HCT116 (cell line): ENCODE measurements around the gene STK17A. TPM values are rescaled to one million over a fixed set of nuclear protein-coding genes. Genes with fewer than 3 reads are reported as not detected.
A peak's percentile ranks its signal among the peaks of the same experiment; 100 is the strongest.

Source experiments
- ATAC-seq: fragments of 200-7000 bp; cut with Tn5 transposase; 2 replicates; pipeline ENCODE4 v1.9.1; 2020; ENCODE audit warnings: mild to moderate bottlenecking, moderate library complexity
- BruUV-seq: library from RNA; stranded (reverse); fragments of 400-500 nt; replicated peaks from 2 replicates; lab custom pipeline; 2021; lab: Mats Ljungman, UMichigan
- CTCF ChIA-PET: fragments of 300-600 bp; sonication (Branson Sonifier 250); formaldehyde crosslinking; loops from one replicate; lab custom pipeline; 2021; ENCODE audit warnings: antibody characterized with exemption; lab: Charles Lee
- POLR2A ChIA-PET: fragments of 300-600, 350-600 bp; sonication (Branson Sonifier 250); formaldehyde crosslinking; loops from one replicate; lab custom pipeline; 2021; ENCODE audit warnings: antibody characterized with exemption; lab: Charles Lee
- RAD21 ChIA-PET, 2 experiments: fragments of 300-600 bp; sonication (Branson Sonifier 250); formaldehyde crosslinking; loops; one replicate each; lab custom pipeline; 2023; ENCODE audit warnings: low total read pairs in 2 of 2; ENCODE audit not compliant: uncharacterized antibody in 2 of 2, unreplicated experiment in 2 of 2, low non-redundant PET in 1 of 2; lab: Charles Lee
- DNase-seq: peaks from one replicate; pipeline ENCODE4 v3.0.0-alpha.2; 2010; ENCODE audit warnings: low read depth, low spot score
- H2AFZ ChIP-seq: fragments of 200-600 bp; shearing (Covaris generic), sonication (generic); 2 replicates; pipeline ENCODE4 v1.6.1; 2017; ENCODE audit warnings: low read depth, mixed run types, mixed read lengths, antibody characterized with exemption, low read length; ENCODE audit not compliant: poor library complexity, severe bottlenecking
- H3K27ac ChIP-seq: 2 replicates; pipeline ENCODE4 v1.5.1; 2012; ENCODE audit warnings: low read depth, low read length
- H3K27me3 ChIP-seq: fragments of 200-600 bp; sonication (generic); 2 replicates; pipeline ENCODE4 v1.6.1; 2016; ENCODE audit warnings: mixed run types, low read length, mixed read lengths; ENCODE audit not compliant: insufficient read depth
- H3K36me3 ChIP-seq, 2 experiments: fragments of 200-500 bp in 1 of 2; fragments of 200-600 bp in 1 of 2; sonication (Bioruptor generic) in 1 of 2; sonication (generic) in 1 of 2; 2 replicates each; pipeline versions ENCODE4 v1.5.1 to v1.6.1; 2014 to 2016; ENCODE audit warnings: low read length in 2 of 2, inconsistent platforms in 1 of 2, mixed read lengths in 1 of 2, mixed run types in 1 of 2; ENCODE audit not compliant: insufficient read depth in 2 of 2, control insufficient read depth in 1 of 2
- H3K4me1 ChIP-seq, 2 experiments: fragments of 200-600 bp in 1 of 2; sonication (generic) in 1 of 2; 2 replicates each; pipeline versions ENCODE4 v1.5.1 to v1.6.1; 2012 to 2017; ENCODE audit warnings: low read length in 2 of 2, inconsistent platforms in 1 of 2, mild to moderate bottlenecking in 1 of 2, mixed read lengths in 1 of 2, mixed run types in 1 of 2, moderate library complexity in 1 of 2; ENCODE audit not compliant: insufficient read depth in 2 of 2, control insufficient read depth in 1 of 2
- H3K4me2 ChIP-seq: fragments of 200-600 bp; sonication (generic); 2 replicates; pipeline ENCODE4 v1.6.1; 2017; ENCODE audit warnings: mixed run types, low read length, mixed read lengths
- H3K4me3 ChIP-seq, 2 experiments: fragments of 200-600 bp in 1 of 2; sonication (generic) in 1 of 2; replicated peaks in 1 of 2; 2 replicates each; pipeline ENCODE4 v1.5.1; 2011 to 2016; ENCODE audit warnings: low read length in 2 of 2, control low read depth in 1 of 2, low read depth in 1 of 2, mild to moderate bottlenecking in 1 of 2, mixed read lengths in 1 of 2, mixed run types in 1 of 2
- H3K79me2 ChIP-seq: fragments of 200-600 bp; sonication (generic); 2 replicates; pipeline ENCODE4 v1.6.1; 2017; ENCODE audit warnings: mild to moderate bottlenecking, mixed run types, low read length, moderate library complexity, mixed read lengths; ENCODE audit not compliant: insufficient read depth
- H3K9ac ChIP-seq: fragments of 200-600 bp; sonication (generic); 2 replicates; pipeline ENCODE4 v1.6.1; 2016; ENCODE audit warnings: low read length, mixed read lengths
- H3K9me2 ChIP-seq: fragments of 200-600 bp; sonication (generic), shearing (Covaris generic); 2 replicates; pipeline ENCODE4 v1.6.1; 2017; ENCODE audit warnings: mixed run types, mild to moderate bottlenecking, moderate library complexity; ENCODE audit not compliant: insufficient read depth
- H3K9me3 ChIP-seq, 2 experiments: fragments of 200-500 bp in 1 of 2; fragments of 200-600 bp in 1 of 2; sonication (Bioruptor generic) in 1 of 2; sonication (generic) in 1 of 2; 2 replicates each; pipeline ENCODE4 v1.6.1; 2014 to 2017; ENCODE audit warnings: low read length in 2 of 2, mixed read lengths in 2 of 2, inconsistent platforms in 1 of 2, low read depth in 1 of 2, mild to moderate bottlenecking in 1 of 2, mixed run types in 1 of 2, moderate library complexity in 1 of 2; ENCODE audit not compliant: control insufficient read depth in 1 of 2, insufficient read depth in 1 of 2
- H4K20me1 ChIP-seq: fragments of 200-600 bp; sonication (generic), shearing (Covaris generic); 2 replicates; pipeline ENCODE4 v1.6.1; 2017; ENCODE audit warnings: mixed run types, mild to moderate bottlenecking, moderate library complexity; ENCODE audit not compliant: insufficient read depth
- ATF3 ChIP-seq: IDR thresholded peaks from 2 replicates; pipeline ENCODE4 v1.6.1; 2012
- CEBPB ChIP-seq: IDR thresholded peaks from 2 replicates; pipeline ENCODE4 v1.6.1; 2012; ENCODE audit warnings: low read depth
- CTCF ChIP-seq, 3 experiments: fragments of 200-600 bp in 1 of 3; sonication (generic) in 1 of 3; IDR thresholded peaks in 2 of 3; conservative IDR thresholded peaks in 1 of 3; 2 replicates each; pipeline ENCODE4 v1.5.1; 2012 to 2017; ENCODE audit warnings: low read depth in 2 of 3, low read length in 2 of 3, antibody characterized with exemption in 1 of 3, borderline replicate concordance in 1 of 3, control low read depth in 1 of 3, mild to moderate bottlenecking in 1 of 3, mixed read lengths in 1 of 3, mixed run types in 1 of 3, moderate library complexity in 1 of 3; ENCODE audit not compliant: insufficient read depth in 1 of 3
- ELF1 ChIP-seq: IDR thresholded peaks from 2 replicates; pipeline ENCODE4 v1.6.1; 2012; ENCODE audit warnings: low read depth, borderline replicate concordance
- EZH2phosphoT487 ChIP-seq: fragments of 200-600 bp; IDR thresholded peaks from 2 replicates; pipeline ENCODE4 v1.6.1; 2018; ENCODE audit warnings: antibody characterized with exemption, borderline replicate concordance
- FOSL1 ChIP-seq: IDR thresholded peaks from 2 replicates; pipeline ENCODE4 v1.6.1; 2012; ENCODE audit warnings: low read depth
- JUND ChIP-seq: IDR thresholded peaks from 2 replicates; pipeline ENCODE4 v1.6.1; 2012
- MAX ChIP-seq: IDR thresholded peaks from 2 replicates; pipeline ENCODE4 v1.6.1; 2012
- POLR2A ChIP-seq: IDR thresholded peaks from 2 replicates; pipeline ENCODE4 v1.7.0; 2011; ENCODE audit warnings: borderline replicate concordance; ENCODE audit not compliant: insufficient read depth, insufficient read length; ENCODE audit errors: extremely low read depth
- POLR2AphosphoS5 ChIP-seq: IDR thresholded peaks from 2 replicates; pipeline ENCODE4 v1.6.1; 2011; ENCODE audit warnings: mild to moderate bottlenecking, low read depth, low read length, moderate library complexity
- RAD21 ChIP-seq: IDR thresholded peaks from 2 replicates; pipeline ENCODE4 v1.6.1; 2012; ENCODE audit warnings: low read depth, mild to moderate bottlenecking
- SP1 ChIP-seq: IDR thresholded peaks from 2 replicates; pipeline ENCODE4 v1.6.1; 2012; ENCODE audit warnings: low read depth
- SRF ChIP-seq: IDR thresholded peaks from 2 replicates; pipeline ENCODE4 v1.6.1; 2012; ENCODE audit warnings: low read depth
- ZBTB33 ChIP-seq: IDR thresholded peaks from 2 replicates; pipeline ENCODE4 v1.6.1; 2011; ENCODE audit warnings: mild to moderate bottlenecking, low read length, moderate library complexity; ENCODE audit not compliant: insufficient replicate concordance; ENCODE audit errors: extremely low read depth
- ZFX ChIP-seq: fragments of 450-650 bp; IDR thresholded peaks from 2 replicates; pipeline ENCODE4 v1.6.1; 2017
- intact Hi-C: fragments of 100-400 bp; cut with micrococcal nuclease; formaldehyde crosslinking; loops from 2 replicates; pipeline ENCODE4 v1.10.0; 2022
- total RNA-seq: library from RNA; stranded (reverse); gene quantifications from one replicate; pipeline ENCODE4 v1.2.1, GENCODE V29; 2021; ENCODE audit not compliant: unreplicated experiment

STK17A gene
- total RNA-seq, 1 experiment from 2014 or later, result 14.8 TPM

GRCh38 chr7:43624156-43624555 is 41.2 kb downstream of the STK17A start:
- no peak overlapping the region for H3K9ac ChIP-seq
- peaks cover 11 to 16% of the 10 kb centered on the region in 2 experiments; a peak in 3 of 4 replicates for H3K36me3 ChIP-seq

GRCh38 chr7:43625453-43625852 is 42.5 kb downstream of the STK17A start:
- H3K9me2 ChIP-seq, result no peaks in the 10 kb centered on the region
- H3K4me1 ChIP-seq, result no peaks in the 10 kb centered on the region
- no peaks in the 10 kb centered on the region for H4K20me1 ChIP-seq
- DNase-seq (no peak), ATAC-seq (0 out of 2 replicates have a peak, but pooled peaks have one; percentile 22)
- no peaks in the 10 kb centered on the region for H3K27me3 ChIP-seq
- H3K36me3 ChIP-seq, result peaks cover 13 to 16% of the 10 kb centered on the region in 2 experiments; a peak in 3 of 4 replicates
- no TSS peak for BruUV-seq
- RAD21 ChIA-PET, result no interaction called here
- no peak overlapping the region for H3K4me3 ChIP-seq
- intact Hi-C loops, result no loop called here
- H3K9me3 ChIP-seq, result no peaks in the 10 kb centered on the region
- POLR2A ChIA-PET, result no interaction called here
- H2AFZ ChIP-seq, result no peak overlapping the region
- no peak overlapping the region for H3K4me2 ChIP-seq
- CTCF ChIA-PET, result no interaction called here
- H3K9ac ChIP-seq, result no peak overlapping the region
- no peaks in the 10 kb centered on the region for H3K79me2 ChIP-seq
- no peak overlapping the region for H3K27ac ChIP-seq
- no peak for TF ChIP-seq ATF3
- no peak for TF ChIP-seq SP1
- TF ChIP-seq JUND, result no peak
- no peak for TF ChIP-seq SRF
- no peak for TF ChIP-seq ZBTB33
- no peak for TF ChIP-seq POLR2A
- no peak for TF ChIP-seq ELF1
- TF ChIP-seq ZFX, result no peak
- no peak for TF ChIP-seq CEBPB
- no peak for TF ChIP-seq MAX
- no peak for TF ChIP-seq POLR2AphosphoS5
- TF ChIP-seq CTCF (IDR thresholded peaks at IDR 0.05 in 2 of 3, conservative IDR thresholded peaks at IDR 0.05 in 1 of 3; ENCODE audit: borderline replicate concordance in 1 of 3, insufficient read depth in 1 of 3, low read depth in 2 of 3, low read length in 2 of 3), result no peak
- no peak for TF ChIP-seq EZH2phosphoT487
- no peak for TF ChIP-seq RAD21
- no peak for TF ChIP-seq FOSL1

More at GRCh38 chr7:43624156-43624555, 41.2 kb downstream of the STK17A start:
- ChIA-PET POLR2A (no interaction called here), RAD21 (no interaction called here)
- BruUV-seq, result no TSS peak
- Histone ChIP-seq H3K27me3 (no peaks in the 10 kb centered on the region), H4K20me1 (no peaks in the 10 kb centered on the region), H3K27ac (no peak overlapping the region), H2AFZ (no peak overlapping the region), H3K9me2 (no peaks in the 10 kb centered on the region)
- ATAC-seq (no peak), DNase-seq (no peak)
- intact Hi-C loops, result no loop called here
- no peak for TF ChIP-seq ATF3
- TF ChIP-seq, all 23 proteins: peak for 0
- H3K4me3 ChIP-seq, result no peak overlapping the region
- H3K4me2 ChIP-seq, result no peak overlapping the region
- H3K79me2 ChIP-seq, result no peaks in the 10 kb centered on the region
- no peaks in the 10 kb centered on the region for H3K9me3 ChIP-seq
- H3K4me1 ChIP-seq, result peaks cover 11% of the 10 kb centered on the region in 2 experiments
- CTCF ChIA-PET, result no interaction called here
